Stimulated activated CD4-positive, alpha-beta T cell treated with anti-CD3 and anti-CD28 coated beads, Interleukin-4, amount 100 ng/mL, for 24 hours (primary cell): ENCODE results near the gene NUDT21.

Experiments used
- DNase-seq: peaks from one replicate; pipeline ENCODE4 v3.0.0-alpha.2; 2020

NUDT21 gene

GRCh38 chr16:56460101-56460500, 9.0 kb upstream of the NUDT21 start:
- no peak for DNase-seq

GRCh38 chr16:56457927-56458470, 6.9 kb upstream of the NUDT21 start:
- no peak for DNase-seq

GRCh38 chr16:56451753-56452689, 889 bp upstream of the NUDT21 start:
- DNase-seq: peak; percentile 15

GRCh38 chr16:56450275-56450985, 702 bp downstream of the NUDT21 start:
- DNase-seq: no peak

- no peak for DNase-seq
These were observed 3.1 kb downstream of the NUDT21 start for GRCh38 chr16:56448005-56448404.

GRCh38 chr16:56447286-56447685, 3.8 kb downstream of the NUDT21 start:
- no peak for DNase-seq

GRCh38 chr16:56438038-56438437, 13.1 kb downstream of the NUDT21 start:
- DNase-seq: no peak

GRCh38 chr16:56436258-56436657, 14.9 kb downstream of the NUDT21 start:
- no peak for DNase-seq

- DNase-seq: no peak
These were observed 23.0 kb downstream of the NUDT21 start for GRCh38 chr16:56428091-56428490.

GRCh38 chr16:56426585-56426984, 24.5 kb downstream of the NUDT21 start:
- no peak for DNase-seq

- peak; percentile 58 for DNase-seq
These were observed 25.7 kb downstream of the NUDT21 start, which contains the start of gene AMFR for GRCh38 chr16:56425439-56425832. Gene AMFR (minus strand): TSS chr16:56425545. CDS start chr16:56425327, 218 bp downstream.

- peak; percentile 31 for DNase-seq
These were observed 26.2 kb downstream of the NUDT21 start for GRCh38 chr16:56424791-56425438.

GRCh38 chr16:56424404-56424764, 26.7 kb downstream of the NUDT21 start:
- no peak for DNase-seq

- DNase-seq: no peak
These were observed 27.3 kb downstream of the NUDT21 start for GRCh38 chr16:56423584-56424403.

GRCh38 chr16:56422896-56423441, 28.2 kb downstream of the NUDT21 start:
- no peak for DNase-seq

- DNase-seq: no peak
These were observed 29.0 kb downstream of the NUDT21 start for GRCh38 chr16:56421976-56422669.

GRCh38 chr16:56421313-56421712, 29.8 kb downstream of the NUDT21 start:
- no peak for DNase-seq

- DNase-seq: no peak
These were observed 30.5 kb downstream of the NUDT21 start for GRCh38 chr16:56420613-56421012.

- no peak for DNase-seq
These were observed 31.2 kb downstream of the NUDT21 start for GRCh38 chr16:56419740-56420548.

GRCh38 chr16:56417138-56417537, 34.0 kb downstream of the NUDT21 start:
- DNase-seq: no peak
